ENCODE measurements around the gene TCFL5.
"Not testable (repeated sequence)": the region's sequence is repeated elsewhere in the genome, so short reads cannot be mapped to it uniquely, and the experiment has no call there.

The TCFL5 gene

GRCh38 chr20:62876501-62876901, 14.9 kb upstream of the TCFL5 start:
- Histone ChIP-seq H2AFZ (ENCODE audit: low read depth, low read length, severe bottlenecking) (no peak overlapping the region), H3K27me3 (ENCODE audit: low read length) (no peaks in the 10 kb centered on the region), H3K9me3 (ENCODE audit: insufficient read depth, low read length) (no peaks in the 10 kb centered on the region), H3K4me2 (ENCODE audit: low read depth, low read length, poor library complexity, severe bottlenecking) (no peak overlapping the region), H4K20me1 (ENCODE audit: low read depth, low read length) (no peaks in the 10 kb centered on the region), H3K9ac (ENCODE audit: low read length) (no peak overlapping the region), H3K9me2 (replicated peaks; ENCODE audit: insufficient read depth, low read length) (no peaks in the 10 kb centered on the region), H3K27ac (ENCODE audit: low read depth, low read length) (no peak overlapping the region), H3K79me2 (ENCODE audit: insufficient read depth, low read length) (no peaks in the 10 kb centered on the region), H3K4me3 (ENCODE audit: insufficient read depth, low read length, poor library complexity, severe bottlenecking) (no peak overlapping the region), H3K36me3 (ENCODE audit: low read length) (no peaks in the 10 kb centered on the region), H3F3A (ENCODE audit: insufficient read depth) (peaks cover 14% of the 10 kb centered on the region)
- no peak for TF ChIP-seq CTCF (IDR thresholded peaks at IDR 0.05; ENCODE audit: insufficient read depth, low read length, poor library complexity, severe bottlenecking)
- TF ChIP-seq EZH2phosphoT487 (conservative IDR thresholded peaks at IDR 0.05; ENCODE audit: low read length), result no peak

- H3K9ac ChIP-seq (ENCODE audit: low read length), result no peak overlapping the region
- H3K36me3 ChIP-seq (ENCODE audit: low read length), result no peaks in the 10 kb centered on the region
- H3K27ac ChIP-seq (ENCODE audit: low read depth, low read length), result no peak overlapping the region
- no peaks in the 10 kb centered on the region for H3K27me3 ChIP-seq (ENCODE audit: low read length)
- H3K4me3 ChIP-seq (ENCODE audit: insufficient read depth, low read length, poor library complexity, severe bottlenecking), result no peak overlapping the region
- H3K4me2 ChIP-seq (ENCODE audit: low read depth, low read length, poor library complexity, severe bottlenecking), result no peak overlapping the region
- H4K20me1 ChIP-seq (ENCODE audit: low read depth, low read length), result no peaks in the 10 kb centered on the region
- H3K79me2 ChIP-seq (ENCODE audit: insufficient read depth, low read length), result no peaks in the 10 kb centered on the region
- H2AFZ ChIP-seq (ENCODE audit: low read depth, low read length, severe bottlenecking), result no peak overlapping the region
- H3K9me3 ChIP-seq (ENCODE audit: insufficient read depth, low read length), result no peaks in the 10 kb centered on the region
- peaks cover 14% of the 10 kb centered on the region for H3F3A ChIP-seq (ENCODE audit: insufficient read depth)
- no peaks in the 10 kb centered on the region for H3K9me2 ChIP-seq (replicated peaks; ENCODE audit: insufficient read depth, low read length)
- no peak for TF ChIP-seq CTCF (IDR thresholded peaks at IDR 0.05; ENCODE audit: insufficient read depth, low read length, poor library complexity, severe bottlenecking)
- TF ChIP-seq EZH2phosphoT487 (conservative IDR thresholded peaks at IDR 0.05; ENCODE audit: low read length), result no peak
Measured at GRCh38 chr20:62875419-62876361, 14.1 kb upstream of the TCFL5 start.

- H3K27ac ChIP-seq (ENCODE audit: low read depth, low read length), result no peak overlapping the region
- H4K20me1 ChIP-seq (ENCODE audit: low read depth, low read length), result no peaks in the 10 kb centered on the region
- H3K36me3 ChIP-seq (ENCODE audit: low read length), result no peaks in the 10 kb centered on the region
- TF ChIP-seq CTCF (IDR thresholded peaks at IDR 0.05; ENCODE audit: insufficient read depth, low read length, poor library complexity, severe bottlenecking), result no peak
- TF ChIP-seq EZH2phosphoT487 (conservative IDR thresholded peaks at IDR 0.05; ENCODE audit: low read length), result no peak
- H3K4me2 ChIP-seq (ENCODE audit: low read depth, low read length, poor library complexity, severe bottlenecking), result no peak overlapping the region
- no peak overlapping the region for H3K9ac ChIP-seq (ENCODE audit: low read length)
- H2AFZ ChIP-seq (ENCODE audit: low read depth, low read length, severe bottlenecking), result no peak overlapping the region
- H3K4me3 ChIP-seq (ENCODE audit: insufficient read depth, low read length, poor library complexity, severe bottlenecking), result no peak overlapping the region
- H3K9me2 ChIP-seq (replicated peaks; ENCODE audit: insufficient read depth, low read length), result no peaks in the 10 kb centered on the region
- no peaks in the 10 kb centered on the region for H3K79me2 ChIP-seq (ENCODE audit: insufficient read depth, low read length)
- no peaks in the 10 kb centered on the region for H3K27me3 ChIP-seq (ENCODE audit: low read length)
- peaks cover 14% of the 10 kb centered on the region for H3F3A ChIP-seq (ENCODE audit: insufficient read depth)
- H3K9me3 ChIP-seq (ENCODE audit: insufficient read depth, low read length), result no peaks in the 10 kb centered on the region
Measured at GRCh38 chr20:62874964-62875344, 13.3 kb upstream of the TCFL5 start.

- not testable (repeated sequence) for H3K9ac ChIP-seq (ENCODE audit: low read length); H3K9me3 ChIP-seq (ENCODE audit: insufficient read depth, low read length); H3K79me2 ChIP-seq (ENCODE audit: insufficient read depth, low read length); H3K4me2 ChIP-seq (ENCODE audit: low read depth, low read length, poor library complexity, severe bottlenecking); H4K20me1 ChIP-seq (ENCODE audit: low read depth, low read length); H3K9me2 ChIP-seq (replicated peaks; ENCODE audit: insufficient read depth, low read length); H3K4me3 ChIP-seq (ENCODE audit: insufficient read depth, low read length, poor library complexity, severe bottlenecking); H3K36me3 ChIP-seq (ENCODE audit: low read length); H3K27me3 ChIP-seq (ENCODE audit: low read length); H3K27ac ChIP-seq (ENCODE audit: low read depth, low read length); H2AFZ ChIP-seq (ENCODE audit: low read depth, low read length, severe bottlenecking)
- peaks cover 11% of the 10 kb centered on the region for H3F3A ChIP-seq (ENCODE audit: insufficient read depth)
Measured at GRCh38 chr20:62873681-62874031, 12.0 kb upstream of the TCFL5 start.

Measured in SU-DHL-6 (cell line).